HG03025 (cell line): ENCODE measurements around the gene RPTOR.

Source experiments
- ATAC-seq: cut with Tn5 transposase; IDR thresholded peaks from one replicate; pipeline ENCODE4 v1.9.1; 2021; ENCODE audit warnings: mild to moderate bottlenecking, moderate library complexity; ENCODE audit not compliant: unreplicated experiment, low FRiP score

Gene RPTOR

DNA sequence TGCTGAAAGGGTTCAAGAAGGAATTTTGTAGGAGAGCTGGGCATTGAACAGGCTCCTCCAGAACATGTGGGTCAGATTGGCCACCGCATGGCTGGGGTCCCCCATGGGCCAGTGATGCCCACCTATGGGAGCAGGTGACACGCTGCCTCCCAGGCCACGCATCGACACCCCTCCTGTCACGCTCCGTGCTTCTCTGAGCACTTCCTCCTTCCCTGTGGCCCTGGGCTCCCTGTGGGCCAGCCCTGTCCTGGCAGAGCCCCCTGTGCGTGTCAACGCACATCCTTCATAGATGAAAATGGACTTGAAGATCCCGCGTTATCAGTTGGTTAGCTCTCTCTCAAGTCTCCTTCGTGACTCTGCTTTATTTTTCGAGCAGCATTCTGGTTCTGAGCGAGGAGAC, 160.3 kb downstream of the RPTOR start:
- ATAC-seq: no peak

DNA sequence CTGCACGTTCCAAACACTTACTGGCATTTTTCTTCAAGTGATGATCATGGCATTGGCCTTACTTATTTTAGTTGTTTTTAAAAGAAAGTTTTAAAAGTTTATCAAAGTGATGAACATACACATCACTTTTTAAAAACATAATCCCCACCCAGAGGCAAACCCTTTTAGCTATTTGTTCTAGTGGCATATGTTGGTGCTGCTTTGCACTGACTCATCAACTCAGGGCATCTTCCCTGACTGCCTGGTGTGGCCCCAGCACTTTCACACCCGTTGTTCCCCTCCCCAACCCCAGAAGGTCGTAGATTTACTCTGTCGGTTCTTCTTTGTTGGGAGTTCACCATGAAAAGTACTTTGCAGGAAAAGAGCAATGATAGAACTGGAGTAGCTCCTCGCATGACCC, 161.3 kb downstream of the RPTOR start:
- ATAC-seq: no peak

DNA sequence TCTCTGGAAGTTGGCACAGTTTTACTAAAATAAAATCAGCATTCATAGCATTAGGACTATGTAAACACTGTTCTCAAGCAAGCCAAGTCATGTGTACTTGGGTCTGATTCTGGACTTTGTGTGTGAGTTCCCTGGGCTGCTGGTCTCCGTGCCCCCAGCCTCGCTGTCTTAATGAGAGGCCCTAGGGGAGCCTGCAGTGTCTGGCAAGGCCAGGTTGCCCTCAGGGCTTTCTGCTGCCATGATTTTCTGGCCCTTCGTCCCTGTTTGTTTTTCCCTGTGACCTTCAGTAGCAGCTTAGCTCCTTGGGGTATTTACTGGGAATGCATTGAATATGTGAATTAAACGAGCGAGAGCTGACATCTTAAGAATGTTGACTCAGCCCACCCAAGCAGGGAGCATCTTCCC, 161.8 kb downstream of the RPTOR start:
- ATAC-seq: no peak

DNA sequence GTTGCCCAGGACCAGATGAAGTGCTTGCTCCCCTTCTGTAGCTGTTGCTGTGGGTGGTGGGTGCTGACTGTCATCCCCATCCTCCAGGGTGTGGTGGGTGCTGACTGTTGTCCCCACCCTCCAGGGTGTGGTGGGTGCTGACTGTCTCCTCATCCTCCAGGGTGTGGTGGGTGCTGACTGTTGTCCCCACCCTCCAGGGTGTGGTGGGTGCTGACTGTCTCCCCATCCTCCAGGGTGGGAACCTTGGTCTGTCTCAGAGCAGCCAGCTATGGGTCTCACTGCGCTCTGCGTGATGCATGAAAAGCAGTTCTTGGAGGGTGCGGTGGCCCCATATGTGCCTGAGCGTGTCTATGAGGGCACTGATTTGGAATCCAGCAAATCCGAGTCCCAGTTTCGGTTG, 163.8 kb downstream of the RPTOR start:
- ATAC-seq: no peak

DNA sequence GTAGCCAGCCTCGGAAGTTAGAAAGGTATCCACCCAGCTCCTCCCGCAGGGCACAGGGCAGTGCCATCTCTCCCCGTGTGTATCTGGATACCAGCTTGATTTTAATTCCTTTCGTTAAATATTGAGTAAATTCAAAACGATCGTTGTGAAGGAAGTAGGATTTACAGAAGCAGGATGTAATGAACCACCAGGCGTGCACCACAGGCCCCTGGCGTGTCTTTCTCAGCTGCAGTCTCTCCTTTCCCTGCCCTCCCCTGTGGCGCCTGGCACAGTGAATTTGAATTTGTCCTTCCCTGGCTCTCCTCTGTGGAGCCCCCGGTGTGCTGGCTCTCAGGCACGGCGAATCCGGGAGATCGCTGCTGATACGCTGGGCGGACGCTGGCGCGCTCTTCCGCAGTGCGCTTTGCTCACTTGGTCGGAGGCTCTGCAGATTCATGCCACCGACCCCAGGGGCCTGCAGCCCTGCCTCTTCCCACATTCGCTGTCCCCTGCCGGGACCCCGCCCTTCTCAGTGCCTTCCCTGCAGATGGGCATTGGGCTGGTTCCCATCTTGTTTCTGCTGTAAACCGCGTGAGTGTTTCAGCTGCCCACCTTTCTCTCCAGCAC, 164.6 kb downstream of the RPTOR start:
- ATAC-seq: no peak

DNA sequence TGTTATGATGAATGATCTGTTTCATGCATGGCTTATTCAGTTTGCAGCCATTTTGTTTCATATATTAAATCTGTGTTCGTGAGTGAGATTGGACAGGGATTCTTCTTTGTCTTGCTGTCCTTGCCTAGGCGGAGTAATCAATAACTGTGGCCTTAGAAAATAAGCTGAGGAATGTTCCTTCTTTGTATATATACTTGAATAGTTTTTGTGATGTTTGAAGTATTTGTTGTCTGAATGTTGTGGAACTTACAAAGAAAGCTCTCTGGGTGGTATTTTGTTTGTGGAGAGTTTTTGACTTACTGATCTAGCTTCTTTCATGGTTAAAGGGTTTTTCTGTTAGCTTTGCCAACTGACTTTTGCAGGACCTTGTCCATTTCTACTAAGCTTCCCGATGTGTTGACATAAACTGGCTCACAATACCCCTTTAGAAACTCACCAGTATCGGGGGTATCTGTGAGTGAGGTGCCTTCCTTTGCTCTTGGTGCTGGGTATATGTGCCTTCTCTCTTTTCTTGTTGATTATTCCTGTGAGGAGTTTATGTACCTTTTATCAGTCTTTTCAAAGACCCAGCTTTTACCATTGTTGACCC, 166.2 kb downstream of the RPTOR start:
- ATAC-seq: no peak

DNA sequence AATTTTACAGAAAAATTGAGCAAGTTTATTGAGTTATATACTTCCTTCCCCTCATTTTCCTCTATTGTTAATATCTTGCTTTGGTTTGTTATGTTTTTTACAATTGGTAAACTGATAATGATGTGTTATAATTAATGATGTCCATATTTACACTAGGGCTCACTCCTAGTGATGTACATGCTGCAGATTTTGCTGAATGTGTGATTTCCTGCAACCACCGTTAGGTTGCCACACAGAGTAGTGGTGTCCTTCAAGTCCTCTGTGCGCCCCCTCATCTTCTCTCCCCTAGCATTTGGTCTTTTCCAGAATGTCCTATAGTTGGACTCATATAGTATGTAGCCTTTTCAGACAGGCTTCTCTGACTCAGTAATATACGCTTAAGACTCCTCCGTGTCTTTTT, 167.5 kb downstream of the RPTOR start:
- ATAC-seq: no peak

DNA sequence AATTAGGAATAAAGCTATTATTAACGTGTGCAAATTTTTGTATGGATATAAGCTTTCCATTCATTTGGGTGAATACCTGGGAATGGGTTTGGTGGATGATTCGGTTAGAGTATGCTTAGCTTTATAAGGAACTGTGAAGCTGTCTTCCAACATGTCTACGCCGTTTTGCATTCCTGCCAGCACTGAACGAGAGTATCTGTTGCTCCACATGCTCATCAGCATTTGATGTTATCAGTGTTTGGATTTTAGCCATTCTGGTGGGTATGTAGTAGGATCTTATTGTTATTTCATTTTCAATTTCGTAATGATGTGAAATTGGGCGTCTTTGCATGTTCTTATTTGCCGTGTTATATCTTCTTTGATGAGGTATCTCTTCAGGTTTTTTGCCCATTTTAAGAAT, 168.0 kb downstream of the RPTOR start:
- no peak for ATAC-seq

DNA sequence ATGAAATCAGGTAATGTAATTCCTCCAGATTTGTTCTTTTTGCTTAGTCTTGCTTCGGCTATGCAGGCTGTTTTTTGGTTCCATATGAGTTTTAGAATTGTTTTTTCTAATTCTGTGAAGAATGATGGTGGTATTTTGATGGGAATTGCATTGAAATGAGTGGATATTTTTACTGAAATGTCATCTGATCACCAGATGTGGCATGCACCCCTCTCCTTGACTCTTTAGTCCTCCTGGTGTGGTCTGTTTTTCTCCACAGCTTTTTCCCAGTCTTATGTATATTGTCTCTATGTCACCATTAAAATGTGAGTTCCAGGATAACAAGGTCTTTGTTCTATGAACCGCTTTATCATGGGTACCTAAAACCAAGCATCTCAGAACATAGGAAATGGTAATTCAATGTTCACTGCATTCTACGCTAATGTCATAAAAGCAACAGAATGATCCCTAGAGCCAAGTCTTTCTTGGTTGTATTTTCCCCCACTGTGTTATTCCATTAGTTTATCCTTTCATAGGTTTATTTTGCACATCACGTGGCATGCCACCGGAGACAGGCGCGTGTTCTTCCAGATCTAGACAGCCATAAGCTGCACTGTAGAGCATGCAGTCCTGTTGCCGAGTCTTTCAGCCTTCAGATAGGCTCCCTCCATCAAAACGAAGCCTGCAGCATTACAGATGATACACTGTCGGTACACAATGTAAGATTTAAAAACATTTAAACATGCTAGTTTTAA, 172.5 kb downstream of the RPTOR start:
- no peak for ATAC-seq

DNA sequence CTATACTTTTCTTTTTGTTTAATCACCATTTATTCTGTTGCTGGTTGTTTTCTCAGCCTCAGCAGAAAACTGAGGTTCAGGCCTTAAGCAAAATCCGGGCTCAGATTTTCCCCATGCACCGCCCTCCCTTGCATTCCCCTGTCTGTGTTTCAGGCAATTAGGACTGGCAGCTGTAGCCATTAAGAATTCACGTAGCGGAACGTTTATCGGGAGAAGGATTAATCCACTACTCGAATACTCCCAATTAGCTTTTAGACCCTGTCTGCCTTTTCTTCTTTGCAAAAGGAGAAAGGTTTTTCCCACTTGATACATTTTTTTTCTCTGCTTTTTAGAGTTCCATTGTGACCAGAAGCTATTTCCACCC, 173.1 kb downstream of the RPTOR start:
- ATAC-seq: no peak

DNA sequence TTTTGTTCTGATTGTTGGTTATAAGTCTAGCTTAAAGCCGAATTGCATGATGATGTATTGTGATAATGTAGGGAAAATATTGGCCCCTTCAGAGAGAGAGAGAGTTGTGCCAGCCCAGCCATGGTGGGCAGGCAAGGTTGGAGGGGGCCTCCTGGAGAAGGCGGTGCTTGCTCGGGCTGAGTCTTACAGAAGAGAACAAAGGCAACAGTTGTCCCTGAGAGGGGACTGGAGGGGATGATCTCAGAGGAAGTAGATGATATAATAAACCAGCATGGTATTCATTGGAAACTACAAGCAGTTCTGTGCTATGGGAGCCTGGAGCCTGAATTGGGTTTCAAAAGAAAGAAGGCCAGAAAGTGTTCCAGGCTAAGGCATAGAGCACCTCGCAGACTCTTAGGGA, 173.8 kb downstream of the RPTOR start:
- ATAC-seq: no peak

DNA sequence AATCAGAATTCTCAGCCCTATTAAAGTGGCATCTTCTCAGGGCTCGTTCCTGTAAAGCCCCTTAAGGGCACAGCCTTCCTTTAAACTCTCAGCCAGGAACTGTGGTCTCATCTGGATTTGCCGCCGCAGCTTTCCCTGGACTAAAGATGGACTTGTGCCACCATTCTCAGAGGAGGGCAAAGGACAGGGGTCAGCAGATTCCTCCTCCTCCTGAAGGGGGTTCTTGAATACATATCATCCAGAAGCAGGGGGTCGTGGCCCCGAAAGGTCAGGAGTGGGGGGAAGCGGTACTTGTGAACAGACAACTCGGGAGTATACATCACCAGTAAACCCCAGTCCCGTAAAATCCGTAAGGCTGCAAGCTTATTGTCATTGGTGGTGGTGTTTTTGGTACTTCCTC, 174.8 kb downstream of the RPTOR start:
- ATAC-seq: no peak

DNA sequence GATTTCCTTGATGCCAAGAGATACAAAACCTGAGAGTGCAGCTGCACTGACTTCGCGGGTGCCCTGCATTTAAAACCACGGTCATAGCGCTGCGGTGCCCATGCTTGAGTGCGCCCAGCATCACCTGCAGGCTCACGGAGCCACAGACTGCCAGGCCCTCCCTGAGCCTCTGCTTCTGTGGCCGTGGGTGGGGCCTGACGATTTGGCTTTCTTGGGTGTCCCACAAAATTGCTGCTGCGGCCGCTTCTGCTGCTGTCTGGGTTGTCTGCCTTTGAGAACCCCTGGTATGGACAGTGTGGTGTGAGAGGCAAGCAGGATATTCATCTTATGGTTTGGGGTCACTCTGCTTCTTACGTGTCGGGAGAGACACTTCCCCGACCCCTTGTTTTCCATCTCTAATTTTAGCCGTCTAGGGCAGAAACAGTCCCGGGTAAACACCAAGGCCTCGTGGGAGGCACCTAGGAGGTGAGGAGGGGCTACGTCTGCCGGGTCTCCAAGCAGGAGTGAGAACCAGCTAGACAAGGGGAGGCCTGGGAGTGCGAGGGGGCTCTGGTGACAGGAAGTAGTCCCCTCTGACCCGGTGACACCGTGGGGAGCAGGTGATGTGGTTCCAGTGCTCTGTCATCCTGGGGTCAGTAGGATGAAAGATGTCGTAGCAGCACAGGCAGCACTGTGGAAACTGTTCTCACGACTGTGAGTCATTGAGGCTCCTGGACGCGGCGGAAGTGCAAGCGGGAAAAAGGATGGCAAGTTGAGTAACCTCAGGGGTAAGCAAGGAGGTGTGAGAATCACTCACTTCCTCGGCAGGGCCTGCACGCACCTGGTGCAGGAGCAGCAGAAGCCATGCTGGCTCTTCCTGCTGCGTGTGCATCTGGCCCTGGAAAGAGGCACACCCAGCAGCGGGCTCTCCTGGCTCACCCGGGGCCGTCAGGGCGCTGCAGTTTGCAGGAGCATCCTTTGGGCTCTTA, 176.3 kb downstream of the RPTOR start:
- no peak for ATAC-seq

DNA sequence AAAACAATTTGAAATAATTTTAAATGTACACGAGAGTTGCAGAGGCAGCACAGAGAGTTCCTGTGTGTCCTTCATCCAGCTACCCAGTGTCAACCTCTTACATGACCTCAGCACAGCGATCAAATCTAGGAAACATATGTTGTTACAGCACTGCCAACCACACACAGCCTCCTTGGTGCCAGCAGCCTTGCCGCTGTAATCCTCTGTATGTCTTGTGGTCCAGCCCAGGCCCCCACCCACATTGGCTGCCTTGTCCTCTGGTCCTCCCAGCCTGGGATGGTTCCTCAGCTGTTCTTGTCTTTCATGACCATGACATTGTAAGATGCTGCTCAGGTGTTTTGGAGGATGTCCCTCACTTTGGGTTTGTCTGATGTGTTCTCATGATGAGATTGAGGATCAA, 178.0 kb downstream of the RPTOR start:
- no peak for ATAC-seq

DNA sequence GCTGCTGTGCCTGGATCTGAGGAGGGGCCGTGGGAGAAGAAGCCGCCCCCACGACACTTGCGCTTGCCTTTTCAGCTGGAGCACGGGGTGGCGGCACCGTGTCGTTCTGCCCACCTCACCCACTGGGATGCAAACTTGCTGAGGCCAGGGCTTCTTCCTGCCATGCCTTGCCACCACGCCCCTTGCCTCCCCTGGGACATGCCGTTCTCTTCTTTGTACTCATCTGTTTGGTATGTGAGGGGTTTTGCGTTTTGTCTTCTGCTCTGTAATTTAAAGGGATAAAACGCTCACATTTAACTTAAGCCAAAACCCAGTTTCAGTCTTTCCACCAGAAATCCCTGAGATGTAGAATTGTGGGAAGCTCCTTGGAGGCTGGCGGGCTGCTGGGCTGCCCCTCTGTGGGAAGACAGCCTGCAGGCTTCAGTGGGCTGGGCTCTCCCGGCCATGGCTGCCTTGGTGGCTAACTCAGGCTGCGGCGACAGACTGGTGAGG, 180.2 kb downstream of the RPTOR start:
- no peak for ATAC-seq

DNA sequence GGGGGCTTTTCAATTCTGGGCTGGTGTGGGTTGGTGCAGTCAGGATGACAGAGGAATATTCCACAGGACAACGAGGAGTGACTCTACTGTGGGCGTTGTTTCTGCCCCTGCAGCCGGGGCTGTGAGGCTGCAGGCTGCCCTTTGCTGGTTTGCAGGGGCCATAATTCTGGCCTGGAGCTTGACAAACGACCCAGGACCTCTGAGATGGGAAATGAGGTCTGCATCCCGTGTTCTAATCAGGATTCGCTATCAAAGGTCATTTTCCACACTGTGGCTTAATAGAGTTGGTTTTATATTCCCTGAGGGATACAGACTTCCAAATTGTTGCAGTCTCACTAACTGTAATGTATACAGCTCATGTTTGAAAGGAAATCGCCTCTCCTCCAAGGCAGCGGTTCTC, 180.9 kb downstream of the RPTOR start:
- no peak for ATAC-seq

DNA sequence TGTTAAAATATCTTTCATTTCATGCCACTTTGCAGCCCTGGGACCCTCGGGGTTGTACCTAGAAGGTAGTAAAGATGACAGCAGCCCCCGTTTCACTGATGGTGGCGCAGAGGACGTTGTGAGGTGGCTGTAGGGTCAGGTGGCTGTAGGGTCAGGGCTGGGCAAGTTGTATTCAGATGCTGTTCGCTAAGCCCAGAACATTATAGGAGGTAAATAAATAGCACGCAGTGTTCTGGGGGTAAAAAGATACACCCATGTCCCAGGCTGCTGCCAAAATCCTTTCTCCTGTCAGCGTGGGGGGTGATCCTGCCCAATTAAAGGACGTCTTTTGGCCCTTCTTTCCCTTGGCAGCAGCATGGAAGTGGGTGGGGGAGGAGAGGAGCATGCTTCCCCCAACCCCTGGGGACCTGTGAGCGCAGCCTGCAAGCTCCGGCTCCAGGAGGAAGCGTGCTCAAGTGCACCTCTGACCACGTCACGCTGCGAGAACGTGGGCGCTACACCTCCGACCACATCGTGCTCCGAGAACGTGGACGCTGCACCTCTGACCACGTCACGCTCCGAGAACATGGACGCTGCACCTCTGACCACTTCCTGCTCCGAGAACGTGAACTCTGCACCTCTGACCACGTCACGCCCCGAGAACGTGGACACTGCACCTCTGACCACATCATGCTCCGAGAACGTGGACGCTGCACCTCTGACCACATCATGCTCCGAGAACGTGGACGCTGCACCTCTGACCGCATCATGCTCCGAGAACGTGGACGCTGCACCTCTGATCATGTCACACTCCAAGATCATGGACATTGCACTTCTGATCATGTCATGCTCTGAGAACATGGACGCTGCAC, 182.1 kb downstream of the RPTOR start:
- ATAC-seq: no peak

DNA sequence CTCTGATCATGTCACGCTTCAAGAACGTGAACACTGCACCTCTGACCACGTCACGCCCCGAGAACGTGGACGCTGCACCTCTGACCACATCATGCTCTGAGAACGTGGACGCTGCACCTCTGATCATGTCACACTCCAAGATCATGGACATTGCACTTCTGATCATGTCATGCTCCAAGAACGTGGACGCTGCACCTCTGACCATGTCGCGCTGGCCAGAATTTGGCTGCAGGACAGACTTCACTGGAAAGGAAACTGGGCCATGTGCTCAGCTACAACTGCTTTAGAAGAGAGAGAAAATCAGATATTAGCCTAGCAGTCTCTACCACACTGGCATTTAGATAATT, 182.7 kb downstream of the RPTOR start:
- ATAC-seq: no peak

DNA sequence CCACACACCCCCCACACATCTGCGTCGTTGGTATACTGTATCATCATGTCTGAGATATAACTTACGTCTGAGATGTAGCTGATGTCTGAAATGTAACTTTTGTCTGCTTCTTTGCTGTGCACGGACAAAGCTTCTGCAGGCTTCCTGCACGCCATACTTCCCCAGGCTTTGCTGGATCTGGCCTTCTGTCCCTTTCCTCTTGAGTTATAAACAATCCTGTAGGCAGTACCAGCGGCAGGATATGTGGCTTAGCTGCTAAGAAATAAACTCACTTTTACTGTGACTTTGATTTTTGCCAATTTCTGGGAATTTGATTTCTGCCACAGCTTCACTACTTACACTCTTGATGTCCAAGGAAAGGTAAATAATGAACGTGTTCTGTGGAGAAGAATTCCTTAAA, 184.4 kb downstream of the RPTOR start:
- ATAC-seq: no peak

DNA sequence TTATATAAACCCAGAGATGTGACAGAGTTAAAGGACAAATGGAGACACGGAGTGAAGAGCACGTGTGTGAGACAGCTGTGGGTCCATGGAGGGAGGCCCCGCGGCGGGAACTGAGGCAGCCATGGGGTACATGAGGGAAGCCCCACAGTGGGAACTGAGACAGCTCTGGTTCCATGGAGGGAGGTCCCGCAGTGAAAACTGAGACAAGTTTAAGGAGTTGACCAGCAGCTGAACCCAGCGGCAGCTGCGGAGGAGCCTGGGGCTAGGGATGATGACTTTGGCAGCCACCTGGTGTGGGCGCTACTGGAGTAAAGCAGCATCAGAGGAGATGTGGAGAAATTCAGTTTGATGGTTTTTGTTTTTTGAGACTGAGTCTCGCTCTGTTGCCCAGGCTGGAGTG, 185.1 kb downstream of the RPTOR start:
- ATAC-seq: no peak
